K562 (cell line): ENCODE results near the gene PLEKHF1. TPM values are rescaled to one million over a fixed set of nuclear protein-coding genes. Genes with fewer than 3 reads are reported as not detected.

Source experiments
- CHAMP1 ChIP-seq: fragments of 450-650 bp; IDR thresholded peaks from 2 replicates; pipeline ENCODE4 v1.6.1; 2016; ENCODE audit warnings: mild to moderate bottlenecking
- CTBP1 ChIP-seq: fragments of 450-650 bp; IDR thresholded peaks from 2 replicates; pipeline ENCODE4 v1.6.1; 2016; ENCODE audit warnings: borderline replicate concordance
- CXXC5 ChIP-seq: fragments of 250-450 bp; sonication (Bioruptor Pico); IDR thresholded peaks from 2 replicates; pipeline ENCODE4 v1.8.0; 2022; ENCODE audit warnings: inconsistent platforms, mild to moderate bottlenecking, moderate library complexity
- DACH1 ChIP-seq: fragments of 450-650 bp; IDR thresholded peaks from 2 replicates; pipeline ENCODE4 v1.6.1; 2018; ENCODE audit not compliant: partially characterized antibody
- E2F4 ChIP-seq: sonication (generic); formaldehyde crosslinking; IDR thresholded peaks from 2 replicates; pipeline ENCODE4 v1.8.0; 2022; ENCODE audit warnings: mild to moderate bottlenecking, low read depth, missing genetic modification reagents
- GTF3C2 ChIP-seq: IDR thresholded peaks from 3 replicates; pipeline ENCODE4 v1.6.1; 2011; ENCODE audit warnings: borderline replicate concordance, mild to moderate bottlenecking, moderate library complexity; ENCODE audit not compliant: insufficient read length; ENCODE audit errors: extremely low read depth
- HOMEZ ChIP-seq: fragments of 250-450 bp; sonication (Bioruptor Pico); IDR thresholded peaks from 2 replicates; pipeline ENCODE4 v1.4.0; 2020; ENCODE audit warnings: mild to moderate bottlenecking, moderate library complexity
- NR1H2 ChIP-seq: sonication (generic); formaldehyde crosslinking; IDR thresholded peaks from 2 replicates; pipeline ENCODE4 v1.4.0; 2020; ENCODE audit warnings: mild to moderate bottlenecking, missing genetic modification reagents
- PHF20 ChIP-seq: fragments of 450-650 bp; IDR thresholded peaks from 2 replicates; pipeline ENCODE4 v1.6.1; 2018; ENCODE audit not compliant: partially characterized antibody
- PKNOX1 ChIP-seq: fragments of 450-650 bp; IDR thresholded peaks from 2 replicates; pipeline ENCODE4 v1.6.1; 2016
- PML ChIP-seq: IDR thresholded peaks from 2 replicates; pipeline ENCODE4 v1.6.1; 2012; ENCODE audit warnings: low read length, inconsistent platforms
- SMC3 ChIP-seq: conservative IDR thresholded peaks from 2 replicates; pipeline ENCODE4 v1.6.1; 2011; ENCODE audit warnings: low read depth, low read length, improper control_type of control experiment; ENCODE audit not compliant: insufficient read depth
- SRF ChIP-seq, 2 experiments: fragments of 250-450, 450-650 bp in 1 of 2; sonication (Bioruptor Pico) in 1 of 2; sonication (generic) in 1 of 2; formaldehyde crosslinking; IDR thresholded peaks; 2 replicates each; pipeline versions ENCODE4 v1.5.0 to v1.5.1; 2020 to 2022; ENCODE audit warnings: mild to moderate bottlenecking in 1 of 2, missing genetic modification reagents in 1 of 2
- ZBTB2 ChIP-seq: fragments of 450-650 bp; IDR thresholded peaks from 2 replicates; pipeline ENCODE4 v1.6.1; 2016; ENCODE audit warnings: antibody characterized with exemption
- ZNF507 ChIP-seq: conservative IDR thresholded peaks from 2 replicates; pipeline ENCODE4 v1.6.1; 2017; ENCODE audit warnings: missing genetic modification characterization, missing compliant biosample characterization
- ZNF644 ChIP-seq: fragments of 200-800 bp; sonication (Bioruptor generic); IDR thresholded peaks from 2 replicates; pipeline ENCODE4 v1.6.1; 2016; ENCODE audit warnings: low read depth, missing genetic modification characterization, missing compliant biosample characterization
- polyA plus RNA-seq, 8 experiments: library from polyadenylated mRNA; depleted of rRNA in 4 of 8; stranded (reverse) in 5 of 8; unstranded in 3 of 8; fragments of >200 nt; fragmentation: Nextera tagmentation in 2 of 8; fragmentation: Illumina TruSeq in 1 of 8; extraction: Ambion mirVana in 2 of 8; extraction: Trizol in 1 of 8; gene quantifications; 2 replicates each; pipeline versions ENCODE4 v1.2.1 to v1.2.3, GENCODE V29; 2011 to 2014; ENCODE audit warnings: inconsistent platforms in 1 of 8, missing spikeins in 1 of 8
- total RNA-seq, 7 experiments: library from RNA; depleted of rRNA in 6 of 7; stranded (reverse); fragments of >200 nt in 6 of 7; fragmentation: Illumina TruSeq in 2 of 7; extraction: Trizol in 2 of 7; gene quantifications; 2 replicates each; pipeline versions ENCODE4 v1.2.1 to v1.2.3, GENCODE V29; 2011 to 2021; ENCODE audit warnings: low replicate concordance in 1 of 7

Gene PLEKHF1
- total and polyA plus RNA-seq, 9 of the 15 experiments (the other 6 are each of a cell fraction or from before 2014, with no cell fraction given) = 0.07 to 13.4 (median 3.9) TPM; not detected in 1

- TF ChIP-seq PKNOX1 (no peak), HOMEZ (no peak), ZBTB2 (no peak), ZNF644 (tag) (no peak), E2F4 (CRISPR knock-in tag) (no peak), CXXC5 (CRISPR knock-in tag) (peak; percentile 81), SRF (CRISPR knock-in tag; IDR thresholded peaks at IDR 0.05) (no peak), CHAMP1 (no peak), CTBP1 (peak; percentile 93), ZNF507 (tag) (no peak), PML (no peak), NR1H2 (CRISPR knock-in tag) (no peak), PHF20 (no peak), SMC3 (no peak), GTF3C2 (no peak), DACH1 (no peak)
Observed at GRCh38 chr19:29665215-29665825, at the start of gene PLEKHF1 (continued).
